SK-N-SH (cell line): ENCODE data around the gene CUL3. TPM values are rescaled to one million over a fixed set of nuclear protein-coding genes. Genes with fewer than 3 reads are reported as not detected.

ENCODE experiments used
- CTCF ChIA-PET: fragments of 300-600, 350-600 bp; formaldehyde crosslinking; extraction: SDS; loops from one replicate; lab custom pipeline; 2021; lab: Yijun Ruan, JAX
- POLR2A ChIA-PET: fragments of 350-600 bp; sonication (Branson Sonifier 250); formaldehyde crosslinking; extraction: SDS; loops from one replicate; lab custom pipeline; 2020; ENCODE audit warnings: antibody characterized with exemption, inconsistent platforms; lab: Yijun Ruan, JAX
- DNase-seq: peaks from one replicate; pipeline ENCODE4 v3.0.0; 2012
- H2AFZ ChIP-seq: fragments of 200-600 bp; sonication (generic); 2 replicates; pipeline ENCODE4 v1.8.1; 2016; ENCODE audit warnings: antibody characterized with exemption, mild to moderate bottlenecking, low read depth
- H3F3A ChIP-seq: fragments of 200-600 bp; sonication (generic); replicated peaks from 2 replicates; pipeline ENCODE3; 2016; ENCODE audit warnings: antibody characterized with exemption, mild to moderate bottlenecking; ENCODE audit not compliant: insufficient read depth
- H3K27ac ChIP-seq, 2 experiments: fragments of 200-500 bp in 1 of 2; fragments of 200-600 bp in 1 of 2; sonication (Bioruptor generic) in 1 of 2; sonication (generic), shearing (Covaris generic) in 1 of 2; 2 replicates each; pipeline versions ENCODE4 v1.5.1 to v1.6.1; 2014 to 2016; ENCODE audit warnings: low read depth in 2 of 2, inconsistent platforms in 1 of 2, low read length in 1 of 2, mild to moderate bottlenecking in 1 of 2, mixed read lengths in 1 of 2
- H3K27me3 ChIP-seq: fragments of 200-600 bp; sonication (generic), shearing (Covaris generic); 2 replicates; pipeline ENCODE4 v1.6.1; 2016; ENCODE audit warnings: mixed run types; ENCODE audit not compliant: insufficient read depth
- H3K36me3 ChIP-seq, 2 experiments: fragments of 200-500 bp in 1 of 2; fragments of 200-600 bp in 1 of 2; sonication (Bioruptor generic) in 1 of 2; sonication (generic) in 1 of 2; replicated peaks in 1 of 2; 2 replicates each; pipeline versions ENCODE3 to v1.5.1; 2014 to 2016; ENCODE audit warnings: low read length in 1 of 2, mild to moderate bottlenecking in 1 of 2; ENCODE audit not compliant: insufficient read depth in 2 of 2, control insufficient read depth in 1 of 2
- H3K4me1 ChIP-seq, 2 experiments: fragments of 200-500 bp in 1 of 2; fragments of 200-600 bp in 1 of 2; sonication (Bioruptor generic) in 1 of 2; sonication (generic), shearing (Covaris generic) in 1 of 2; 2 replicates each; pipeline versions ENCODE4 v1.5.1 to v1.6.1; 2014 to 2016; ENCODE audit warnings: low read depth in 1 of 2, low read length in 1 of 2, mixed run types in 1 of 2; ENCODE audit not compliant: insufficient read depth in 2 of 2, control insufficient read depth in 1 of 2
- H3K4me2 ChIP-seq: fragments of 200-600 bp; sonication (generic), shearing (Covaris generic); 2 replicates; pipeline ENCODE4 v1.6.1; 2017; ENCODE audit warnings: mixed run types
- H3K4me3 ChIP-seq, 2 experiments: fragments of 200-500 bp in 1 of 2; fragments of 200-600 bp in 1 of 2; sonication (Bioruptor generic) in 1 of 2; sonication (generic), shearing (Covaris generic) in 1 of 2; 2 replicates each; pipeline versions ENCODE4 v1.5.1 to v1.8.1; 2014 to 2016; ENCODE audit warnings: low read depth in 2 of 2, inconsistent platforms in 1 of 2, low read length in 1 of 2, mild to moderate bottlenecking in 1 of 2, mixed read lengths in 1 of 2, moderate library complexity in 1 of 2
- H3K79me2 ChIP-seq: fragments of 200-600 bp; sonication (generic); 2 replicates; pipeline ENCODE4 v1.8.1; 2017; ENCODE audit warnings: mild to moderate bottlenecking; ENCODE audit not compliant: insufficient read depth
- H3K9ac ChIP-seq: fragments of 200-600 bp; sonication (generic); 2 replicates; pipeline ENCODE4 v1.6.1; 2017; ENCODE audit warnings: mixed run types
- H3K9me2 ChIP-seq: fragments of 200-600 bp; sonication (generic); 2 replicates; pipeline ENCODE4 v1.6.1; 2017; ENCODE audit warnings: mixed run types
- H3K9me3 ChIP-seq: fragments of 200-600 bp; sonication (generic); 2 replicates; pipeline ENCODE4 v1.6.1; 2017; ENCODE audit warnings: mixed run types, mild to moderate bottlenecking, moderate library complexity
- H4K20me1 ChIP-seq: fragments of 200-600 bp; sonication (generic); 2 replicates; pipeline ENCODE4 v1.6.1; 2017; ENCODE audit warnings: mild to moderate bottlenecking, mixed run types; ENCODE audit not compliant: insufficient read depth
- EP300 ChIP-seq, 2 experiments: IDR thresholded peaks; 2 replicates each; pipeline versions ENCODE4 v1.4.0 to v1.6.1; 2012; ENCODE audit warnings: borderline replicate concordance in 1 of 2, low read depth in 1 of 2, low read length in 1 of 2
- EZH2phosphoT487 ChIP-seq: fragments of 200-600 bp; sonication (generic); IDR thresholded peaks from 2 replicates; pipeline ENCODE4 v1.6.1; 2017; ENCODE audit warnings: low read depth, mixed run types, mild to moderate bottlenecking, antibody characterized with exemption, moderate library complexity, borderline replicate concordance
- FOXJ3 ChIP-seq: sonication (generic); formaldehyde crosslinking; IDR thresholded peaks from 2 replicates; pipeline ENCODE4 v1.5.1; 2020; ENCODE audit warnings: mild to moderate bottlenecking, missing genetic modification reagents
- GATA2 ChIP-seq: sonication (generic); formaldehyde crosslinking; IDR thresholded peaks from 2 replicates; pipeline ENCODE4 v1.5.0; 2020; ENCODE audit warnings: mild to moderate bottlenecking, missing genetic modification reagents
- JUND ChIP-seq: IDR thresholded peaks from 2 replicates; pipeline ENCODE4 v1.4.0; 2012
- NFIC ChIP-seq: IDR thresholded peaks from 2 replicates; pipeline ENCODE4 v1.4.0; 2012; ENCODE audit warnings: borderline replicate concordance
- NRF1 ChIP-seq: IDR thresholded peaks from 2 replicates; pipeline ENCODE4 v1.6.1; 2012; ENCODE audit warnings: low read depth, mild to moderate bottlenecking, low read length
- RAD21 ChIP-seq: IDR thresholded peaks from 2 replicates; pipeline ENCODE4 v1.6.1; 2012; ENCODE audit warnings: mild to moderate bottlenecking, low read length
- RCOR1 ChIP-seq: fragments of 150-350 bp; IDR thresholded peaks from 2 replicates; pipeline ENCODE4 v1.6.1; 2017; ENCODE audit warnings: antibody characterized with exemption, low read length
- RFX5 ChIP-seq: IDR thresholded peaks from 2 replicates; pipeline ENCODE4 v1.6.1; 2012; ENCODE audit warnings: mild to moderate bottlenecking, improper control_type of control experiment, low read length
- RXRA ChIP-seq: IDR thresholded peaks from 2 replicates; pipeline ENCODE4 v1.4.0; 2012; ENCODE audit warnings: low read depth, mild to moderate bottlenecking, borderline replicate concordance
- SMC3 ChIP-seq: IDR thresholded peaks from 2 replicates; pipeline ENCODE4 v1.6.1; 2012; ENCODE audit warnings: low read depth, low read length, improper control_type of control experiment
- WGBS: methylation state at CpG from one replicate; pipeline ENCODE4 v1.1.6; 2017; ENCODE audit warnings: low lambda C conversion rate; 5-methylcytosine and 5-hydroxymethylcytosine counted together
- polyA plus RNA-seq, 3 experiments: library from polyadenylated mRNA; depleted of rRNA; stranded (reverse); fragments of >200 nt; gene quantifications; 2 replicates each; pipeline ENCODE4 v1.2.3, GENCODE V29; 2012
- TF ChIP-seq, protein P1 (sequence below): fragments of 150-350 bp; IDR thresholded peaks from 2 replicates; pipeline ENCODE4 v1.6.1; 2016; ENCODE audit warnings: mild to moderate bottlenecking, low read depth, low read length
- TF ChIP-seq, protein P2 (sequence below): fragments of 150-350 bp; IDR thresholded peaks from 2 replicates; pipeline ENCODE4 v1.6.1; 2017; ENCODE audit warnings: antibody characterized with exemption, low read length, low read depth, borderline replicate concordance
- TF ChIP-seq, protein P3 (sequence below): IDR thresholded peaks from 2 replicates; pipeline ENCODE4; 2012

Gene CUL3
- polyA plus RNA-seq, 1 of the 3 experiments (the other 2 are of a cell fraction), result 17.3 TPM

DNA sequence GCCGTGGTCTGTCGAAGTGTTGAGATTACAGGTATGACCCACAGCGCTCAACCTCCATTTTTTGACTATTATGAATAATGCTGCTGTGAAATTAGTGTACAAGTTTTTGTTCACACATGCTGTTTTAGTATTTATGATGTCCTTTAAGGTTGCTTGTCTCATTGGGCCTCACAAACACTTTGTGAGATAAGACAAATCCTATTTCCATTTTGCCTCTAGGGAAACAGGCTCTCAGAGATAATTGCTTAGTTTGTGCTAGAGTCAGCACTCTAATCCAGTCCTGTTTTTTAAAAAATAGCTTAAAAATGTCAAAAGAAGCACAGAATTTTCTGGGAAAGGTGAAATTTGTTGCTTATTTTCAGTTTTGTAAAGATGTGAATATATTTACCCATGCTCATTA lies 43.3 kb upstream of the CUL3 start:
- peak; percentile 48 for DNase-seq
- H3K27ac ChIP-seq, result peak overlapping the region in 1 of 2 experiments; percentile 81; a peak in 2 of 4 replicates
- TF ChIP-seq FOXJ3 (CRISPR knock-in tag) (0 out of 2 replicates have a peak, but pooled peaks have one; percentile 40), JUND (no peak), EZH2phosphoT487 (no peak), EP300 (IDR thresholded peaks at IDR 0.05; ENCODE audit: borderline replicate concordance in 1 of 2, low read depth in 1 of 2, low read length in 1 of 2) (peak in 1 of 2 experiments; percentile 56; a peak in 1 of 4 replicates), GATA2 (peak; percentile 79), RFX5 (no peak), NFIC (no peak), RAD21 (peak; percentile 22; the same call in 1 of the 2 replicates), SMC3 (no peak), RCOR1 (peak; percentile 75)
- TF ChIP-seq, protein P1, sequence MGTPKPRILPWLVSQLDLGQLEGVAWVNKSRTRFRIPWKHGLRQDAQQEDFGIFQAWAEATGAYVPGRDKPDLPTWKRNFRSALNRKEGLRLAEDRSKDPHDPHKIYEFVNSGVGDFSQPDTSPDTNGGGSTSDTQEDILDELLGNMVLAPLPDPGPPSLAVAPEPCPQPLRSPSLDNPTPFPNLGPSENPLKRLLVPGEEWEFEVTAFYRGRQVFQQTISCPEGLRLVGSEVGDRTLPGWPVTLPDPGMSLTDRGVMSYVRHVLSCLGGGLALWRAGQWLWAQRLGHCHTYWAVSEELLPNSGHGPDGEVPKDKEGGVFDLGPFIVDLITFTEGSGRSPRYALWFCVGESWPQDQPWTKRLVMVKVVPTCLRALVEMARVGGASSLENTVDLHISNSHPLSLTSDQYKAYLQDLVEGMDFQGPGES, result no peak
- TF ChIP-seq, protein P2, sequence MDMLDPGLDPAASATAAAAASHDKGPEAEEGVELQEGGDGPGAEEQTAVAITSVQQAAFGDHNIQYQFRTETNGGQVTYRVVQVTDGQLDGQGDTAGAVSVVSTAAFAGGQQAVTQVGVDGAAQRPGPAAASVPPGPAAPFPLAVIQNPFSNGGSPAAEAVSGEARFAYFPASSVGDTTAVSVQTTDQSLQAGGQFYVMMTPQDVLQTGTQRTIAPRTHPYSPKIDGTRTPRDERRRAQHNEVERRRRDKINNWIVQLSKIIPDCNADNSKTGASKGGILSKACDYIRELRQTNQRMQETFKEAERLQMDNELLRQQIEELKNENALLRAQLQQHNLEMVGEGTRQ, result no peak
- H3K4me3 ChIP-seq, result no peak overlapping the region
- H3K4me2 ChIP-seq, result no peak overlapping the region
- ChIA-PET CTCF (interaction anchor here (0.9 kb wide), 1 partner anchor 14 kb away, joined by 5 read pairs; no protein-coding TSS in a partner anchor), POLR2A (no interaction called here)
- H3K36me3 ChIP-seq, result no peaks in the 10 kb centered on the region
- no peak overlapping the region for H2AFZ ChIP-seq
- WGBS, result 77% methylated on average over 3 of the region's 3 CpGs
- no peaks in the 10 kb centered on the region for H4K20me1 ChIP-seq
- no peaks in the 10 kb centered on the region for H3F3A ChIP-seq
- H3K79me2 ChIP-seq, result no peaks in the 10 kb centered on the region
- H3K9me2 ChIP-seq, result no peaks in the 10 kb centered on the region
- H3K27me3 ChIP-seq, result no peaks in the 10 kb centered on the region
- H3K9ac ChIP-seq, result no peak overlapping the region
- no peaks in the 10 kb centered on the region for H3K9me3 ChIP-seq
- peaks cover 0 to 3% of the 10 kb centered on the region in 2 experiments; a peak in 2 of 4 replicates for H3K4me1 ChIP-seq

DNA sequence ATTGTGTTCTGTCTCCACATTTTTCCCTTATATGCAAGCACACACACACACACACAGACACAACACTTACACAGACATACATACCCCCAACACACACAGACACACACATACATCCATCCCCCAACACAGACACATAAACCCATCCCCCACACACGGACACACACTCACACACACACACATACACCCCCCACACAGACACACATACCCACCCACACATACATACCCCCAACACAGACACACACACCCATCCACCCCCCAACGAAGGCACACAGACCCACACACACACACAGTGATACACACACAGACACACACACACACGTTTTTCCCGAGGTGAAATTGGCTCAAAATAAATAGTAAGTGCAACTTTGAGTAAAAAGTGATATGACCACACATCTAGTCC lies 41.6 kb upstream of the CUL3 start:
- H3K79me2 ChIP-seq, result no peaks in the 10 kb centered on the region
- H3K9me2 ChIP-seq, result no peaks in the 10 kb centered on the region
- no peak overlapping the region for H3K9ac ChIP-seq
- TF ChIP-seq RCOR1, result no peak
- TF ChIP-seq RAD21, result no peak
- TF ChIP-seq NRF1, result no peak
- TF ChIP-seq GATA2, result no peak
- TF ChIP-seq, protein P3, sequence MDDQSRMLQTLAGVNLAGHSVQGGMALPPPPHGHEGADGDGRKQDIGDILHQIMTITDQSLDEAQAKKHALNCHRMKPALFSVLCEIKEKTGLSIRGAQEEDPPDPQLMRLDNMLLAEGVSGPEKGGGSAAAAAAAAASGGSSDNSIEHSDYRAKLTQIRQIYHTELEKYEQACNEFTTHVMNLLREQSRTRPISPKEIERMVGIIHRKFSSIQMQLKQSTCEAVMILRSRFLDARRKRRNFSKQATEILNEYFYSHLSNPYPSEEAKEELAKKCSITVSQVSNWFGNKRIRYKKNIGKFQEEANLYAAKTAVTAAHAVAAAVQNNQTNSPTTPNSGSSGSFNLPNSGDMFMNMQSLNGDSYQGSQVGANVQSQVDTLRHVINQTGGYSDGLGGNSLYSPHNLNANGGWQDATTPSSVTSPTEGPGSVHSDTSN, result no peak
- TF ChIP-seq RFX5, result no peak
- no peak for TF ChIP-seq RXRA
- no peaks in the 10 kb centered on the region for H3K27me3 ChIP-seq
- no peaks in the 10 kb centered on the region for H4K20me1 ChIP-seq
- no peak for DNase-seq
- H3K4me3 ChIP-seq, result no peak overlapping the region
- H2AFZ ChIP-seq, result no peak overlapping the region
- H3K9me3 ChIP-seq, result no peaks in the 10 kb centered on the region
- no peaks in the 10 kb centered on the region for H3K36me3 ChIP-seq
- CTCF ChIA-PET, result no interaction called here
- H3K4me2 ChIP-seq, result no peak overlapping the region
- POLR2A ChIA-PET, result no interaction called here
- WGBS, result 55% methylated on average over 4 of the region's 4 CpGs
- H3K27ac ChIP-seq, result no peak overlapping the region
- H3F3A ChIP-seq, result no peaks in the 10 kb centered on the region
- H3K4me1 ChIP-seq, result peaks cover 0 to 3% of the 10 kb centered on the region in 2 experiments; a peak in 2 of 4 replicates
